ENCODE data around the gene TSG101.

TSG101 gene

GRCh38 chr11:18495271-18495670, 31.5 kb downstream of the TSG101 start:
- no peak overlapping the region for H3K4me3 ChIP-seq (ENCODE audit: low read depth, low read length)

GRCh38 chr11:18493310-18493709, 33.4 kb downstream of the TSG101 start:
- H3K4me3 ChIP-seq (ENCODE audit: low read depth, low read length), result no peak overlapping the region

DNA sequence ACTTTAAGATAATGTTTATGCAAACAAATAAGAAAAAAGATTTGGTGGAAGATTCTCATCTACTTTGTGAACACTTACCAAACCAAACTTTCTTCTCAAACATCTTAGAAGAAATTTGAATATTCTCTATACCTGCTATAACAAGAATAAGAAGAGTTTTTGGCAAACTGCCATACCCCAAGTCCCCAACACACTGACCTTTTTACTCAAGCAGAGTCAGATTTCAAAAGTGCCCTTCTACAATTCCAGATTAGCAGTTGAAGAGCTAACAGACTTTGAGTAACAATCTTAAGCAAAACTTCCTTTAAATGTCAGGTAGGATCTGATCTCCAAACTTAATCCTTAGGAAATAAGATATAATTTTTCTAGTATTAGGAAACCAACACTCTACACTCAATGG, 33.9 kb downstream of the TSG101 start:
- no peak overlapping the region for H3K4me3 ChIP-seq (ENCODE audit: low read depth, low read length)

GRCh38 chr11:18491924-18492323, 34.8 kb downstream of the TSG101 start:
- no peak overlapping the region for H3K4me3 ChIP-seq (ENCODE audit: low read depth, low read length)

DNA sequence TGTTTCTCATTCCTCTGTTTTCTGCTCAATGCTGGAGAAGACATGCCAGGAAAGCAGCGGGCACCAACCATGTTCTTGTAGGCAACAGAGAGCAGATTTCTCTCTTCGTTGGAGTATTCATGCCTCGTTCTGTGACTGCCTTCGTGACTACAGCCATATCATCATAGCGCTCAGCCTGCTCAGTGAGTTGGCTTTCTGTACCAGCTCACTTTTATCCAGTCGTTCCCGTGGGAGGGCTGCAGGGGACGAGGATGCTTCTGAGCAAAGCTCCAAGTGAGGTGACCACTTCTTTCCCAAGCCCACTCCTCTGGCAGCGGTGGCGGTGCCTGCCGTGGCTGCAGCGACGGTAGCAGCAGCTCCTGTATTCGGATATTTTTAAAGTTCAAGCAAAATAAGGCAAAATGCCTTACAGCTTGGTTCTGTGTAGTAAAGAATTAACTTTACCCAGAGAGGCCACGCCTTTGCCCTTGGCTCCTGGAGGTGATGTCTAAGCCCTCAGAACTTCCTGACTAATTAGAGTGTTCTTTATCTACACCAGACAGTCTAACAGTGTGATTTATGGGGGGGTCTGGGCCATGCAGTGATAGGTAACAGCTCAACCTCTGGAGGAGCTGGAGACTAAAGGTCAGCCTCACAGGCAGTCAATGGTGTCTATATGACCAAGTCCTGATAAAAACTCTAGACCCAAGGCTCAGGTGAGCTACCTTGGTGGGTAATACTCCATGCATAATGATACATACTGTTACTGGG, 35.8 kb downstream of the TSG101 start:
- H3K4me3 ChIP-seq (ENCODE audit: low read depth, low read length), result no peak overlapping the region

DNA sequence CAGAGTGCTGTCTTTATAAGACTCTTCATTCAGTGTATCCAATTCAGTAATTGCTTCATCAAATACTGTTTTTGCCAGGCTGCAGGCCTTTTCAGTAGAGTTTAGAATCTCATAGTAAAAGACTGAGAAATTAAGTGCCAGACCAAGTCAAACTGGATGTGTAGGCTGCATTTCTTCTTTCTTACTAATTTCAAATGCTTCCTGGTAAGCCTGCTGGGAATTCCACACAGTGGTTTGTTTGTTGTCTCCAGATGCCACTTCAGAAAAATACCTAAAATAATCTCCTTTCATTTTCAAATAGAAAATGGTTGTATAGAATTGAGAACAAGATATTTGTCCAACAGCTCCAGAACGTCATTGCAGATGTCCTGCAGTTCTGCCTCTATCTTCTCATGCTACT, 36.4 kb downstream of the TSG101 start:
- no peak overlapping the region for H3K4me3 ChIP-seq (ENCODE audit: low read depth, low read length)

- no peak overlapping the region for H3K4me3 ChIP-seq (ENCODE audit: low read depth, low read length)
Measured at GRCh38 chr11:18485913-18486528, 40.7 kb downstream of the TSG101 start.

- H3K4me3 ChIP-seq (ENCODE audit: low read depth, low read length), result no peak overlapping the region
Measured at GRCh38 chr11:18479063-18479462, 47.7 kb downstream of the TSG101 start.

DNA sequence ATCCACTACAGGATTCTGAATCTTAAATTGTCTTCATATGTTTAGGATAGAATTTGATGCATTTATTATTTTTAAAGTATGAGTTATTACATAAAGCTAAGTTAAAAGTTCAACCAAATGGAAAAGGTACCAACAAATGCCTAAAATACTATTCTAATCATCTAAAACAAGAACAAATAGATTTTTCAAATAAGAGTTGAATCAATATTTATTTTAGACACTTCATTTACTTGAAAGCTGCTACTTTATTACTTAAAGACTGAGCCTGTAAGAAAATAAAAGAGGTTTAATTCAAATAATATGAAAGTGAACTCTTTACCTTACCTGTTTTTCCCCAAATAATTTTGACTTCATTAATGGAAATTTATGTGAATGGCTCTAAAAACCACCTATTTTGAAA, 54.2 kb downstream of the TSG101 start:
- H3K4me3 ChIP-seq (ENCODE audit: low read depth, low read length), result no peak overlapping the region

GRCh38 chr11:18471995-18472394, 54.7 kb downstream of the TSG101 start:
- H3K4me3 ChIP-seq (ENCODE audit: low read depth, low read length), result no peak overlapping the region

DNA sequence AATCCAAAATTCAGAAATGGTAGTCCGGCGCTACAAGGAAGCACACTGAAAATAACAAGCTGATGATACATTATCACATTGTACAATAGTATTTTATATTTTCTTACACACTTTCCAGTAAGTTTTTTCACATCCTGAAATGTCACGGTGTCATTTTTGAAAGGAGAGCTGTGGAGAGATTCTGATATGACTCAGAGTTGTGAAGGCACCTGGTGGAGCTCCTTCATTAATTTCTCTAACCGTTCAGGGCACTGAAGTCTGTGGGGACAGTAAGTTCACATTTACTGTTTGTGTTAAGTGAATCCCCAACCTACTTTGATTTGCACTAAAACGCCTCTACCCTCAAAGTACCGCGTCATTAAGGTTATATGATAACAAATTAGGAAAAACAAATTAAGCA, 57.8 kb downstream of the TSG101 start:
- H3K4me3 ChIP-seq (ENCODE audit: low read depth, low read length), result no peak overlapping the region

DNA sequence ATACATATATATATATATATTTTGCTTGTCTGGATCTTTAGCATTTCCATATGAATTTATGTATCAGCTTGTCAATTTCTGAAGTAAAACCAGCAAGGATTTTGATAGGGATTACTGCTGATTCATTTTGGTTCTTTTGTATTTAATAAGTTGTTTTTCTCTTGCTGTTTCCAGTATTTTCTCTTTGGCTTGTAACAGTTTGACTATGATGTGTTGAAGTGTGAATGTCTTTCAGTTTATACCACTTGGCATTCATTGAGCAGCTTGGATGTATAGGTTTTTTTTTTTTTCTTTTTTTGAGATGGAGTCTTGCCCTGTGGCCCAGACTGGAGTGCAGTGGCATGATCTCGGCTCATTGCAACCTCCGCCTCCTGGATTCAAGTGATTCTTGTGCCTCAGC, 58.7 kb downstream of the TSG101 start:
- no peak overlapping the region for H3K4me3 ChIP-seq (ENCODE audit: low read depth, low read length)

- H3K4me3 ChIP-seq (ENCODE audit: low read depth, low read length), result no peak overlapping the region
Measured at GRCh38 chr11:18466402-18466801, 60.3 kb downstream of the TSG101 start.

- H3K4me3 ChIP-seq (ENCODE audit: low read depth, low read length), result no peak overlapping the region
Measured at GRCh38 chr11:18463439-18463838, 63.3 kb downstream of the TSG101 start.

DNA sequence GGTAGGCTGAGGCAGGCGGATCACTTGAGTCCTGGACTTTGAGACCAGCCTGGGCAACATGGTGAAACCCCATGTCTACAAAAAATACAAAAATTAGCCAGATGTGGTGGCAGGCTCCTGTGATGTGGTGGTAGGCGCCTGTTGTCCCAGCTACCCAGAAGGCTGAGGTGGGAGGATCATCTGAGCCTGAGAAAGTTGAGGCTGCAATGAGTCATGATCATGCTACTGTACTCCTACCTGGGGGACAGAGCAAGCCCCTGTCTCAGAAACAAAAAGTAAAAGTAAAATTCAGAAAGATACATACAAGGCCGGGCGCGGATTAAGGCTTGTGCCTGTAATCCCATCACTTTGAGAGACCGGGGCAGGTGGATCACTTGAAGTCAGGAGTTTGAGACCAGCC, 64.8 kb downstream of the TSG101 start:
- H3K4me3 ChIP-seq (ENCODE audit: low read depth, low read length), result no peak overlapping the region

GRCh38 chr11:18459634-18460033, 67.1 kb downstream of the TSG101 start:
- no peak overlapping the region for H3K4me3 ChIP-seq (ENCODE audit: low read depth, low read length)

DNA sequence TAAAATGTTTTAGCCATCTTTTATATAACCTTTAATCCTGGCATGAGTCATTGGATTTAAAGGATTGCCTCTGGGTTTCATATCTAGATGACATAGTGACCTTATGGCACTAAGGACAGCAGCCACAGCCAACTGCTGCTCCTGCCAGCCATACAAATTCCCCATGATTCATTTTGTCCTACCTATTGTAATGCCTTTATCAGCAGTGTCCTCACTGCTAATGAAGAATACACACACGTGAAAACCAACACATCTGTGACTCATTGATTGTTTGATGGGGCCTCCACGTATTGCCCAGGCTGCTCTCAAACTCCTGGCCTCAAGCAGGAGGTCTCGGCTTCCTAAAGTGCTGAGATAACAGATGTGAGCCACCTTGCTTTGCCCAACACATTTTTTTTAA, 69.3 kb downstream of the TSG101 start:
- H3K4me3 ChIP-seq (ENCODE audit: low read depth, low read length), result no peak overlapping the region

- no peak within 1 kb of the TSS for H3K4me3 ChIP-seq (ENCODE audit: low read depth, low read length)
Measured at GRCh38 chr11:18455686-18456372, 70.9 kb downstream of the TSG101 start, which contains the start of gene LDHAL6A. Gene LDHAL6A, plus strand, starts transcription at chr11:18455856. Its CDS starts 825 bp downstream, at chr11:18456681.

DNA sequence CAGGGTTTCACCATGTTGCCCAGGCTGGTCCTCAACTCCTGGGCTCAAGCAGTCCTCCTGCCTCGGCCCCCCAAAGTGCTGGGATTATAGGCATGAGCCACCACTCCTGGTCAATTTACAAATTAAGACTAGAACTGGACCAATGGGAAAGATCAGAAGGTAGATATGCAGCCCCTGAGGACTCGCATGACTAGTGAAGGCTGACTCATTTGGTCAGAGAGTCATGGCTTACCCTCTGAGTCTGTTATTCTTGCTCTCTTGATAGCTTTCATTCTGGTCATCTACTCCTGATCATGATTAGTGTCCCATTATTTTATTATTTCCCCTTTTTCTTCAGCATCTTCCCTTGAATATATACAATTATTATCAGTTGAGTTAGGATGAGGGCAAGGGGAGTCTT, 73.8 kb downstream of the TSG101 start:
- H3K4me3 ChIP-seq (ENCODE audit: low read depth, low read length), result no peak overlapping the region

DNA sequence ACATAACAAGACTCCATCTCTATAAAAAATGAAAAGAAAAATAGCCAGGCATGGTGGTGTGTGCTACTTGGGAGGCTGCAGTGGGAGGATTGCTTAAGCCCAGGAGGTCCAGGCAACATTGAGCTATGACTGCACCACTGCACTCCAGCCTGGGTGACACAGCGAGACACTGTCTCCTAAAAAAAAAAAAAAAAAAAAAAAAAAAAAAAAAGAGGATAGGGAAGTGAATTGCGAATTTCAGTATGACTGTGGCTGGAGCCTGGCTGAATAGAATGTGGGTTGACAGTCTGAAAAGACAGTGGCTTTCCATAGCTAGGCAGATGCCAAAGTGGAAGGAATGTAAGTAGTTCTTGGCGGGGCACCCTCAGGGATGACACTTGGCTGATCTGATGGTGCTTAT, 77.5 kb downstream of the TSG101 start:
- no peak overlapping the region for H3K4me3 ChIP-seq (ENCODE audit: low read depth, low read length)

DNA sequence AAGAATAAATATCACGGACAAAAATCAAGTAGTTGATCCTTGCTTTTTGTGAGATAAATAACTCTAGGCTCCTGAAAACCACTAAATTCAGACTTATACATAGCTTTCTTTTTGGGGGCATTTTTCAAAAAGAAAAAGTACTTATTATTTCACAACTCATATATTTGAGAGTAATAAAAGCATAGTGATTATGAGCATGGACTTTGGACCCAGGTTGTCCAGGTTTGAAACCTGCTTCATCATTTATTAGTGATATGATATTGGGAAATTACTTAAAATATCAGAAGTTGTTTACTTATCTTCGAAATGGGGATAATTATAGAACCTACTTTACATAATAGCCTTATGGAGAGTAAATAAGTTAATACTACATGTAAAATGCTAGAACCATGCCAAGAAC, 88.1 kb downstream of the TSG101 start:
- no peak overlapping the region for H3K4me3 ChIP-seq (ENCODE audit: low read depth, low read length)
